ENCODE measurements around the gene PICK1. TPM values are rescaled to one million over a fixed set of nuclear protein-coding genes. Genes with fewer than 3 reads are reported as not detected.
A peak's percentile ranks its signal among the peaks of the same experiment; 100 is the strongest.

Gene PICK1
- total and polyA plus RNA-seq, 4 experiments from 2014 or later: 6.5 to 28.0 (median 17.9) TPM

GRCh38 chr22:38071421-38072321 lies 14.5 kb downstream of the PICK1 start:
- H3K4me1 Mint-ChIP-seq: no peaks in the 10 kb centered on the region
- no peak overlapping the region for H3K4me3 ChIP-seq (ENCODE audit: low read length in 2 of 2)

GRCh38 chr22:38072322-38073149 lies 15.3 kb downstream of the PICK1 start:
- Histone ChIP-seq H3K27ac (ENCODE audit: low read depth, low read length) (no peak overlapping the region), H3K36me3 (ENCODE audit: insufficient read depth, low read length) (peaks cover 10% of the 10 kb centered on the region), H3K4me1 (ENCODE audit: insufficient read depth, low read length) (no peaks in the 10 kb centered on the region), H3K9me3 (ENCODE audit: control insufficient read depth in 1 of 2, low read length in 2 of 2) (no peaks in the 10 kb centered on the region), H3K4me3 (ENCODE audit: low read length in 2 of 2) (no peak overlapping the region), H3K27me3 (ENCODE audit: insufficient read depth, low read length) (no peaks in the 10 kb centered on the region)
- Mint-ChIP-seq H3K36me3 (peaks cover 25 to 50% of the 10 kb centered on the region in 2 donors), H3K9me3 (no peaks in the 10 kb centered on the region), H3K4me3 (no peak overlapping the region), H3K27ac (peak overlapping the region in 1 of 7 donors; percentile 56), H3K4me1 (no peaks in the 10 kb centered on the region), H3K27me3 (no peaks in the 10 kb centered on the region)
- no peak for DNase-seq
- intact Hi-C loops (cut with micrococcal nuclease): no loop called here
- ChIA-PET CTCF (ENCODE audit: partially characterized antibody) (no interaction called here), POLR2A (ENCODE audit: partially characterized antibody) (no interaction called here)

More at GRCh38 chr22:38071421-38072321, 14.5 kb downstream of the PICK1 start:
- no peak overlapping the region for H3K4me3 Mint-ChIP-seq
- no peaks in the 10 kb centered on the region for H3K9me3 Mint-ChIP-seq
- no peak overlapping the region for H3K27ac Mint-ChIP-seq
- H3K27me3 ChIP-seq (ENCODE audit: insufficient read depth, low read length): no peaks in the 10 kb centered on the region
- H3K27ac ChIP-seq (ENCODE audit: low read depth, low read length): no peak overlapping the region
- intact Hi-C loops (cut with micrococcal nuclease): no loop called here
- H3K4me1 ChIP-seq (ENCODE audit: insufficient read depth, low read length): no peaks in the 10 kb centered on the region
- no peak for DNase-seq
- ChIA-PET CTCF (ENCODE audit: partially characterized antibody) (no interaction called here), POLR2A (ENCODE audit: partially characterized antibody) (no interaction called here)
- H3K36me3 Mint-ChIP-seq: peaks cover 29 to 55% of the 10 kb centered on the region in 2 donors
- H3K9me3 ChIP-seq (ENCODE audit: control insufficient read depth in 1 of 2, low read length in 2 of 2): no peaks in the 10 kb centered on the region
- H3K27me3 Mint-ChIP-seq: no peaks in the 10 kb centered on the region
- peaks cover 10% of the 10 kb centered on the region for H3K36me3 ChIP-seq (ENCODE audit: insufficient read depth, low read length)

GRCh38 chr22:38073150-38074130 lies 16.2 kb downstream of the PICK1 start:
- no peaks in the 10 kb centered on the region for H3K27me3 Mint-ChIP-seq
- Histone ChIP-seq H3K4me3 (ENCODE audit: low read length in 2 of 2) (no peak overlapping the region), H3K27me3 (ENCODE audit: insufficient read depth, low read length) (no peaks in the 10 kb centered on the region), H3K27ac (ENCODE audit: low read depth, low read length) (no peak overlapping the region), H3K4me1 (ENCODE audit: insufficient read depth, low read length) (no peaks in the 10 kb centered on the region), H3K9me3 (ENCODE audit: control insufficient read depth in 1 of 2, low read length in 2 of 2) (no peaks in the 10 kb centered on the region), H3K36me3 (ENCODE audit: insufficient read depth, low read length) (peaks cover 10% of the 10 kb centered on the region)
- peaks cover 20 to 42% of the 10 kb centered on the region in 2 donors for H3K36me3 Mint-ChIP-seq
- DNase-seq: no peak
- ChIA-PET CTCF (ENCODE audit: partially characterized antibody) (no interaction called here), POLR2A (ENCODE audit: partially characterized antibody) (no interaction called here)
- no peaks in the 10 kb centered on the region for H3K9me3 Mint-ChIP-seq
- intact Hi-C loops (cut with micrococcal nuclease): no loop called here
- H3K27ac Mint-ChIP-seq: no peak overlapping the region
- H3K4me3 Mint-ChIP-seq: no peak overlapping the region
- H3K4me1 Mint-ChIP-seq: no peaks in the 10 kb centered on the region

GRCh38 chr22:38074181-38075104 lies 17.2 kb downstream of the PICK1 start:
- peaks cover 21 to 40% of the 10 kb centered on the region in 2 donors for H3K36me3 Mint-ChIP-seq
- Histone ChIP-seq H3K4me3 (ENCODE audit: low read length in 2 of 2) (no peak overlapping the region), H3K36me3 (ENCODE audit: insufficient read depth, low read length) (peaks cover 10% of the 10 kb centered on the region), H3K27ac (ENCODE audit: low read depth, low read length) (no peak overlapping the region), H3K27me3 (ENCODE audit: insufficient read depth, low read length) (no peaks in the 10 kb centered on the region), H3K4me1 (ENCODE audit: insufficient read depth, low read length) (no peaks in the 10 kb centered on the region), H3K9me3 (ENCODE audit: control insufficient read depth in 1 of 2, low read length in 2 of 2) (no peaks in the 10 kb centered on the region)
- no peak overlapping the region for H3K27ac Mint-ChIP-seq
- no peak for DNase-seq
- intact Hi-C loops (cut with micrococcal nuclease): no loop called here
- ChIA-PET POLR2A (ENCODE audit: partially characterized antibody) (no interaction called here), CTCF (ENCODE audit: partially characterized antibody) (no interaction called here)
- H3K27me3 Mint-ChIP-seq: peaks cover under 1% of the 10 kb centered on the region in 2 donors
- no peaks in the 10 kb centered on the region for H3K9me3 Mint-ChIP-seq
- H3K4me3 Mint-ChIP-seq: no peak overlapping the region
- peaks cover 0 to under 1% (median 0%) of the 10 kb centered on the region in 4 donors for H3K4me1 Mint-ChIP-seq

- H3K4me1 Mint-ChIP-seq: peaks cover 0 to 4% (median 0%) of the 10 kb centered on the region in 4 donors
- H3K36me3 Mint-ChIP-seq: peaks cover 21 to 35% of the 10 kb centered on the region in 2 donors
- peaks cover 4 to 8% of the 10 kb centered on the region in 2 donors for H3K27me3 Mint-ChIP-seq
- ChIA-PET CTCF (ENCODE audit: partially characterized antibody) (no interaction called here), POLR2A (ENCODE audit: partially characterized antibody) (no interaction called here)
- H3K27me3 ChIP-seq (ENCODE audit: insufficient read depth, low read length): peaks cover 3% of the 10 kb centered on the region
- DNase-seq: no peak
- no peak overlapping the region for H3K4me3 Mint-ChIP-seq
- no peaks in the 10 kb centered on the region for H3K4me1 ChIP-seq (ENCODE audit: insufficient read depth, low read length)
- intact Hi-C loops (cut with micrococcal nuclease): no loop called here
- peaks cover 6% of the 10 kb centered on the region for H3K36me3 ChIP-seq (ENCODE audit: insufficient read depth, low read length)
- no peak overlapping the region for H3K4me3 ChIP-seq (ENCODE audit: low read length in 2 of 2)
- no peaks in the 10 kb centered on the region for H3K9me3 ChIP-seq (ENCODE audit: control insufficient read depth in 1 of 2, low read length in 2 of 2)
- no peak overlapping the region for H3K27ac ChIP-seq (ENCODE audit: low read depth, low read length)
- no peak overlapping the region for H3K27ac Mint-ChIP-seq
- no peaks in the 10 kb centered on the region for H3K9me3 Mint-ChIP-seq
These were observed 18.1 kb downstream of the PICK1 start for GRCh38 chr22:38075105-38075825.

- Mint-ChIP-seq H3K27ac (peak overlapping the region in 1 of 7 donors; percentile 57), H3K4me3 (no peak overlapping the region), H3K9me3 (no peaks in the 10 kb centered on the region), H3K4me1 (peaks cover 0 to 4% (median 0%) of the 10 kb centered on the region in 4 donors), H3K36me3 (peaks cover 20 to 29% of the 10 kb centered on the region in 2 donors), H3K27me3 (peaks cover 4 to 11% of the 10 kb centered on the region in 2 donors)
- POLR2A ChIA-PET (ENCODE audit: partially characterized antibody): no interaction called here
- no peak for DNase-seq
- H3K4me1 ChIP-seq (ENCODE audit: insufficient read depth, low read length): no peaks in the 10 kb centered on the region
- peaks cover 6% of the 10 kb centered on the region for H3K27me3 ChIP-seq (ENCODE audit: insufficient read depth, low read length)
- intact Hi-C loops (cut with micrococcal nuclease): no loop called here
- H3K36me3 ChIP-seq (ENCODE audit: insufficient read depth, low read length): peaks cover 6% of the 10 kb centered on the region
- no peak overlapping the region for H3K27ac ChIP-seq (ENCODE audit: low read depth, low read length)
- H3K9me3 ChIP-seq (ENCODE audit: control insufficient read depth in 1 of 2, low read length in 2 of 2): no peaks in the 10 kb centered on the region
- CTCF ChIA-PET (ENCODE audit: partially characterized antibody): no interaction called here
- no peak overlapping the region for H3K4me3 ChIP-seq (ENCODE audit: low read length in 2 of 2)
These were observed 18.8 kb downstream of the PICK1 start for GRCh38 chr22:38075961-38076360.

Data from CD4-positive, alpha-beta memory T cell (primary cell).